Right cardiac atrium (tissue), 5 donors: Measurements from ENCODE around the gene ZXDB. TPM values are rescaled to one million over a fixed set of nuclear protein-coding genes. Genes with fewer than 3 reads are reported as not detected.
"Not testable (repeated sequence)": the region's sequence is repeated elsewhere in the genome, so short reads cannot be mapped to it uniquely, and the experiment has no call there.

ENCODE experiments used
- ATAC-seq, 2 donors: fragments of 200-7000 bp; cut with Tn5 transposase; one replicate each; pipeline versions ENCODE4 v1.8.0 to v1.9.1; 2020; ENCODE audit warnings: moderate library complexity in 2 of 2, mild to moderate bottlenecking in 1 of 2
- DNase-seq, 3 donors: peaks; one replicate each; pipeline ENCODE4 v3.0.0-alpha.2; 2020
- H3K27ac ChIP-seq: one replicate; pipeline ENCODE4 v1.5.1; 2013; ENCODE audit warnings: mild to moderate bottlenecking, low read length, control low read depth, moderate library complexity
- H3K27me3 ChIP-seq: one replicate; pipeline ENCODE4 v1.6.1; 2013; ENCODE audit not compliant: control insufficient read depth, insufficient read depth
- H3K4me1 ChIP-seq: one replicate; pipeline ENCODE4 v1.6.1; 2013; ENCODE audit warnings: low read length; ENCODE audit not compliant: control insufficient read depth, insufficient read depth
- H3K4me3 ChIP-seq: one replicate; pipeline ENCODE4 v1.5.1; 2013; ENCODE audit warnings: low read length, control low read depth
- H3K9me3 ChIP-seq: one replicate; pipeline ENCODE4 v1.6.1; 2013; ENCODE audit warnings: low read length; ENCODE audit not compliant: control insufficient read depth
- WGBS: extraction: QIAGEN DNeasy Blood & Tissue Kit; methylation state at CpG from one replicate; pipeline ENCODE4 v1.1.7; 2013; 5-methylcytosine and 5-hydroxymethylcytosine counted together
- intact Hi-C, 4 donors: fragments of 100-400 bp; cut with DNase I; formaldehyde crosslinking; loops; one replicate each; pipeline versions ENCODE4 v1.11.0 to v1.14.0; 2022 to 2023
- polyA plus RNA-seq: library from polyadenylated mRNA; stranded (reverse); fragments of 200-250 nt; gene quantifications from one replicate; pipeline ENCODE4 v1.2.3, GENCODE V29; 2013
- total RNA-seq, 4 donors: library from RNA; stranded (reverse); fragmentation: NEBNext Ultra II Directional; extraction: Animal tissue kit (Norgen Biotek cat#: 25700); gene quantifications; one replicate each; pipeline ENCODE4 v1.2.1, GENCODE V29; 2021
- donor health status: healthy with polysubstance abuse.
- donor health status: DM: no; HTN: yes; CAD: no.
- donor health status: DM: no; HTN: no; CAD: no.
- donor health status: DM: no; HTN: yes; CAD: no; lungs with severe emphysema.
- donor health status: DM: yes; HTN: yes; CAD: no.

Gene ZXDB
- total and polyA plus RNA-seq, 5 donors, result 2.2 to 5.5 (median 5.3) TPM

DNA sequence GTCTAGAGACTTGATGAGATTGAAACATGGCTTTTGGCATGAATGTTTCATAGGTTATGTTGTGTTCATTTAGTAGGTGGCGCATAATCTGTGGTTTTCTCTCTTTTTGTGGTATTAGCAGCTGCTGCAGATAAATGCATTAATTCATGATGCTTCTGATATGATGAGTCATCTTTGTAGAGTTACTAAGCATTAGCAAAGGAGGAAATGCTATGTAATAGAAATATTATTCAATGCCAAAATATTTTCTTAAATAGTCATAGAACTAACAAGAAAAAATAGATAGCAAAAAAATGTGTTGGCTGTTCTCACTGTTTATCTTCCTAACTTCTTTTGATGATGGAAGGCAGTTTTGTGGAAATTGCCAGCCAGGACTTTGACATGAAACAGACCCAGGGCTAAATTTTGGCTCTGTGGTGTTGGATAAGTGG is 3.6 kb downstream of the ZXDB start:
- Histone ChIP-seq H3K27ac (no peak overlapping the region), H3K9me3 (no peaks in the 10 kb centered on the region), H3K4me1 (no peaks in the 10 kb centered on the region), H3K4me3 (no peak overlapping the region), H3K27me3 (no peaks in the 10 kb centered on the region)
- DNase-seq (peak in 1 of 3 donors; percentile 28), ATAC-seq (no peak)
- intact Hi-C loops, result no loop called here
- WGBS, result 40% methylated on average over 1 of the region's 1 CpG

DNA sequence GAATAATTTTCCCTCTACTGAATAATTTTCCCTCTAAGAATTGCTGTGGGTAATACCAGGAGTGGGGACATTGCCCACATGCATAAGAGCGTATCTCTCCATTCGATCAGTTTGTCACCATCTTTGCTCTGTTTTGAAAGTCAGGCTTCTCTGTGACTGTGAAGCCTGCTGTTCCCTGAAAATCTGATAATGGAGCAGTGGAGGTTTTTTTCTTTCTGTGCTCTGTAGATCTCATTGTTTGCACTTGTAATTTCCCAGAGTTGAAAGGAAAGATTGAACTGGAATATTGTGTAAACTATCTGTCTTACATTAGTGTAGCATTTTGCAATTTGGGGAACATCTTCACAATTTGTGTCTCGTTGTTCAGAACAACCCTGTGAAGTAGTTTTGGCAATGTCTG is 4.3 kb downstream of the ZXDB start:
- no peaks in the 10 kb centered on the region for H3K27me3 ChIP-seq
- no peak for DNase-seq
- no peak overlapping the region for H3K4me3 ChIP-seq
- H3K9me3 ChIP-seq, result no peaks in the 10 kb centered on the region
- no peak for ATAC-seq
- intact Hi-C loops, result no loop called here
- H3K27ac ChIP-seq, result no peak overlapping the region
- 48% methylated on average over 3 of the region's 3 CpGs for WGBS
- no peaks in the 10 kb centered on the region for H3K4me1 ChIP-seq

DNA sequence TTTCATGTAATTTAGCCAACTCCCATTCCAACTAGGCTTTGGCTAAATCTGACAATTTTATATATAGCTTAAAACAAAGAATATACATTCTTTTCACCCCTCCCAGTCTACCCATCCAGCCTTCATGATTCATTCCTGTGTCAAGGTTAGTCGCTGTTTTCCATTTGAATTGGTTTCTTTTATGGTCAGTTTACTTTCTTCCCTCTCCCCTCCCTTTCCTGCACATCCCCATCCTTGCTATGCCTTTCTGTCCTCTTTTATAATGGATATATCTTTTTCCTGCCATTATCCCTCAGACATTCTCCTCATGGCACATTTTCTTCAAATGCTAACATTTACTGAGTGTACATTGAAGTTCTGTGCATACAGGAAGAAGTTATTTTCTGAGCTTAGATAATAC is 4.7 kb downstream of the ZXDB start:
- no peak for DNase-seq
- 76% methylated on average over 1 of the region's 1 CpG for WGBS
- no peaks in the 10 kb centered on the region for H3K4me1 ChIP-seq
- intact Hi-C loops, result no loop called here
- no peak for ATAC-seq
- H3K27ac ChIP-seq, result no peak overlapping the region
- no peaks in the 10 kb centered on the region for H3K9me3 ChIP-seq
- no peak overlapping the region for H3K4me3 ChIP-seq
- no peaks in the 10 kb centered on the region for H3K27me3 ChIP-seq

DNA sequence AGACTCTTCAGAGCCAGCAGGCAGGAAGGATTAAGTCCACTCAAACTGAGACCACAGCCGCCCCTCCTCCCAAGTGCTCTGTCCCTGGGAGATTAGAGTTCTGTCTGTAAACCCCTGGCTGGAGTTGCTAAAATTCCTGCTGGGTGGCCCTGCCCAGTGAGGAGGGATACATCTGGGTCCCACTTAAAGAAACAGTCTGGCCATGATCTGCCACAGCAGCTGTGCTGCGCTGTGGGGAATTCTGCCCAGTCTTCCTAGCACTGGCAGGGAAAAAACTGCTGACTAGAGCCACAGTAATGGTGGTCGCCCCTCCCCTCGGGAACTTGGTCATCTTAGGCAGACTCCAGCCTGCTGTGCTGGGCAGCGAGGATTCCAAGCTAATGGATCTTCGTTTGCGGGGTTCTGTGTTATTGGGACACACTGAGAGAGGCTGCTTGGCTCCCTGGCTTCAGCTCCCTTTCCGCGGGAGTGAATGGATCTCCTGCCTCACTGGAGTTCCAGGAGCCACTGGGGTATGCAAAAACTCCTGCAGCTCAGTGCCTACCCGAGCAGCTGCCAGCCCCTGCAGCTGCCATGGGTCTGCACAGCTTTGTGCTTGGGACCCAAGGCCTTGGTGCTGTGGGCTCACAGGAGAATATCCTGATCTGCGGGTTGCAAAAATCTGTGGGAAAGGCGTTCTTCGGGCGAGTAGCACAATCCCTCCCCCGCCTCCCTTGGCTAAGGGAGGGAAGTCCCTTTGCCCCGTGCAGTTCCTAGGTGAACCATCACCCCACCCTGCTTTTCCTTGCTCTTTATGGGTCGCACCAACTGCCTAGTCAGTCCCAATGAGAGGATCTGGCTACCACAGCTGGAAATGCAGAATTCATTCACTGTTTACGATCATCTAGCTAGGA is 15.7 kb downstream of the ZXDB start:
- H3K27me3 ChIP-seq, result no peaks in the 10 kb centered on the region
- ATAC-seq (no peak), DNase-seq (peak in 2 of 3 donors; percentile 18 to 38)
- H3K27ac ChIP-seq, result no peak overlapping the region
- peaks cover 1% of the 10 kb centered on the region for H3K4me1 ChIP-seq
- intact Hi-C loops, result no loop called here
- no peaks in the 10 kb centered on the region for H3K9me3 ChIP-seq
- WGBS, result 83% methylated on average over 18 of the region's 18 CpGs
- no peak overlapping the region for H3K4me3 ChIP-seq

DNA sequence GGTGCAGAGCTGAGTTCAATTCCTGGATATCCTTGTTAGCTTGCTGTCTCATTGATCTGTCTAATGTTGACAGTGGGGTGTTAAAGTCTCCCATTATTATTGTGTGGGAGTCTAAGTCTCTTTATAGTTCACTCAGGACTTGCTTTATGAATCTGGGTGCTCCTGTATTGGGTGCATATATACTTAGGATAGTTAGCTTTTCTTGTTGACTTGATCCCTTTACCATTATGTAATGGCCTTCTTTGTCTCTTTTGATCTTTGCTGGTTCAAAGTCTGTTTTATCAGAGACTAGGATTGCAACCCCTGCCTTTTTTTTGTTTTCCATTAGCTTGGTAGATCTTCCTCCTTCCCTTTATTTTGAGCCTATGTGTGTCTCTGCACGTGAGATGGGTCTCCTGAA is 21.5 kb downstream of the ZXDB start:
- H3K4me1 ChIP-seq, intact Hi-C loops, H3K27ac ChIP-seq, H3K27me3 ChIP-seq, DNase-seq, H3K4me3 ChIP-seq, ATAC-seq, H3K9me3 ChIP-seq: not testable (repeated sequence)
- 72% methylated on average over 1 of the region's 1 CpG for WGBS

DNA sequence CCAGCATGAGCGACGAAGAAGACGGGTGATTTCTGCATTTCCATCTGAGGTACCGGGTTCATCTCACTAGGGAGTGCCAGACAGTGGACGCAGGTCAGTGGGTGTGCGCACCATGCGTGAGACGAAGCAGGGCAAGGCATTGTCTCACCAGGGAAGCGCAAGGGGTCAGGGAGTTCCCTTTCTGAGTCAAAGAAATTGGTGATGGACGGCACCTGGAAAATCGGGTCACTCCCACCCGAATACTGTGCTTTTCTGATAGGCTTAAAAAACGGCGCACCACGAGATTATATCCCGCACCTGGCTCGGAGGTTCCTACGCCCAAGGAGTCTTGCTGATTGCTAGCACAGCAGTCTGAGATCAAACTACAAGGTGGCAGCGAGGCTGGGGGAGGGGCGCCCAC is 37.6 kb downstream of the ZXDB start:
- H3K4me1 ChIP-seq, H3K27me3 ChIP-seq, H3K9me3 ChIP-seq, H3K27ac ChIP-seq, ATAC-seq, intact Hi-C loops, H3K4me3 ChIP-seq: not testable (repeated sequence)
- WGBS, result 95% methylated on average over 20 of the region's 20 CpGs
- peak in 1 of 3 donors; percentile 14 for DNase-seq

DNA sequence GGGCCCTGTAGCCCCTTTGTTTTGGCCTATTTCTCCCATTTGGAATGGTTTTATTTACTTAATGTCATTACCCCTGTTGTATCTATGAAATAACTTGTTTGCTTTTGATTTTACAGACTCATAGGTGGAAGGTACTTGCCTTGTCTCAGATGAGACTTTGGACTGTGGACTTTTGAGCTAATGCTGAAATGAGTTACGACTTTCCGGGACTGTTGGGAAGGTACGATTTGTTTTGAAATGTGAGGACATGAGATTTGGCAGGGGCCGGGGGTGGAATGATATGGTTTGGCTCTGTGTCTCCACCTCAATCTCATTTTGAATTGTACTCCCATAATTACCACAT is 48.8 kb downstream of the ZXDB start:
- no peak overlapping the region for H3K4me3 ChIP-seq
- H3K4me1 ChIP-seq, result no peaks in the 10 kb centered on the region
- WGBS, result 93% methylated on average over 4 of the region's 4 CpGs
- no peaks in the 10 kb centered on the region for H3K27me3 ChIP-seq
- no peak for DNase-seq
- H3K27ac ChIP-seq, result no peak overlapping the region
- no peak for ATAC-seq
- H3K9me3 ChIP-seq, result no peaks in the 10 kb centered on the region
- intact Hi-C loops, result no loop called here

DNA sequence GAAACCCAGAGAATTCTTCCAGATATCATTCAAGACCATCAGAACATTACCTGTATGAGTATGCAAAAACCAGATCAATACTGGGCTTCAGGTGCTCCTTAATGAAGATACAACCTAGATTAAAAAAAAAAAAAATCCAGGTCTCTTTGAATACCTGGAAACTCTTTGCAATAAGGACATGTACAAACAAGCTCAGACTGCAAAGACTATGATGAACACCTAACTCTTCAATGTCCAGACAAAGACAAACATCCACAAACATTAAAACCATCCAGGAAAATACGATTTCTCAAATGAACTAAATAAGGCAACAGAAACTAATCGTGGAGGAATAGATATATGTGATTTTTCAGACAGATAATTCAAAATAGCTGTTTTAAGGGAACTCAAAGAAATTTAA is 49.5 kb downstream of the ZXDB start:
- Histone ChIP-seq H3K4me1 (no peaks in the 10 kb centered on the region), H3K4me3 (no peak overlapping the region), H3K27me3 (no peaks in the 10 kb centered on the region), H3K9me3 (no peaks in the 10 kb centered on the region), H3K27ac (no peak overlapping the region)
- DNase-seq (no peak), ATAC-seq (no peak)
- 71% methylated on average over 2 of the region's 2 CpGs for WGBS
- intact Hi-C loops, result no loop called here

DNA sequence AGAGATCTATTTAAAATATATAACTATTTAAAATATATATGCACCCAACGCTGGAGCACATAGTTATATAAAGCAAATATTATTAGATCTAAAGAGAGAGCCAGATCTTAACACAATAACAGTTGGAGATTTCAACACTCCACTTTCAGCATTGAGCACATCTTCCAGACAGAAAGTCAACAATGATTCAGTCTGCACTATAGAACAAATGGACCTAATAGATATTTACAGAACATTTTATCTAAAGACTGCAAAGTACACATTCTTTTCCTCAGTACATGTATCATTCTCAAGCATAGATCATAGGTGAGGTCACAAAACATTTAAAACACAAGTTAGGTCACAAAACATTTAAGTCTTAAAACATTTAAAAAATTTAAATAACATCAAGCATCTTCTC is 51.9 kb downstream of the ZXDB start:
- 77% methylated on average over 1 of the region's 1 CpG for WGBS
- DNase-seq (no peak), ATAC-seq (no peak)
- H3K4me3 ChIP-seq, result no peak overlapping the region
- intact Hi-C loops, result no loop called here
- no peaks in the 10 kb centered on the region for H3K4me1 ChIP-seq
- no peak overlapping the region for H3K27ac ChIP-seq
- H3K27me3 ChIP-seq, result no peaks in the 10 kb centered on the region
- no peaks in the 10 kb centered on the region for H3K9me3 ChIP-seq

DNA sequence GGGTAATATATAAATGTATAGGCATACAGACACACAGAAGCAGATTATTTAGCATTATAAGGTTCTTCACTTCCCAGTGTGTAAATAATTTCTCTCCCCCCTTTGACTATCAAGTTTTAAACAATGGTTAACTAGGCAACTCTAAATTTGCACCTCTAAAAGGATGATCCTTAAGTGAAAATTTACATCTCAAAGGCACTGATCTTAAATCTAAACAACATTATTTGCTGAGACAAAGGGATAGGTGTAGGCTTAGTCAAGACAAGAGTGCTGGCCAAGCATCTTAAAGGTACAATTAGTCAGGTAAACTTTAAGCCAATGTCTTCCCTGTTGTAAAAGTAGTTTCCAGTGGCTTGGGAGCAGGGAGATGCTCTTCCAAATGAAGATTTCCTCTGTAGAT is 55.2 kb downstream of the ZXDB start:
- Histone ChIP-seq H3K9me3 (no peaks in the 10 kb centered on the region), H3K4me3 (no peak overlapping the region), H3K27ac (no peak overlapping the region), H3K4me1 (no peaks in the 10 kb centered on the region), H3K27me3 (no peaks in the 10 kb centered on the region)
- DNase-seq (no peak), ATAC-seq (no peak)
- intact Hi-C loops, result no loop called here
